Measurements from ENCODE around the gene NPIPB8. TPM values are rescaled to one million over a fixed set of nuclear protein-coding genes. Genes with fewer than 3 reads are reported as not detected.
"Not testable (repeated sequence)": the region's sequence is repeated elsewhere in the genome, so short reads cannot be mapped to it uniquely, and the experiment has no call there.

Gene NPIPB8
- total and polyA plus RNA-seq, 2 of the 13 experiments (the other 11 are each of a cell fraction or from before 2014, with no cell fraction given): 0.49 to 2.3 TPM

DNA sequence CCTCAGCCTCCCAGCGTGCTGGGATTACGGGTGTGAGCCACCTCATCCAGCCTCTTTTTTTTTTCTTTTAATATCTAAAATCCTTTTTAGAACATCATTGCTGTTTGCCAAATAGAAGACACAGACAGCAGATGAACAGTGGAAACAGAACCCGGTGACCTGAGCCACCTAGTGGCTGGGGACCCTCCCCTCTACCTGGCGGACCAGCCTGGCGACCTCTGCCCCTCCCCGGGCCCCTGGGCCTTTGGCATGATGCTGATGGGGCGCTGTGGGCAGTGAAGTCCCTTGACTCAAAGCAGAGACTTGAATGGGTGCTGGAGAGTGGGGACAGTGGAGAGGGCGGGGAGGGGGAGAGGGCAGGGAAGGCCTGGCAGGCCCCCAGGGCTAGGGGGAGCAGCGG, 61.9 kb downstream of the NPIPB8 start:
- POLR2A ChIA-PET; FAIRE-seq; H3K9me3 ChIP-seq (ENCODE audit: low read length); H3K4me3 ChIP-seq (replicated peaks in 1 of 3; ENCODE audit: insufficient read depth in 1 of 3, low read depth in 2 of 3, low read length in 3 of 3); H3K4me1 ChIP-seq (ENCODE audit: insufficient read depth, low read length); H2AFZ ChIP-seq (ENCODE audit: low read length); H3K27ac ChIP-seq (ENCODE audit: extremely low read length, insufficient read depth, low read length); H3K9ac ChIP-seq (ENCODE audit: insufficient read depth, low read depth, low read length); H3K36me3 ChIP-seq (replicated peaks in 1 of 2; ENCODE audit: control insufficient read depth in 1 of 2, insufficient read depth in 2 of 2, low read length in 2 of 2); intact Hi-C loops (cut with micrococcal nuclease; ENCODE audit: unreplicated experiment); H3K79me2 ChIP-seq (ENCODE audit: insufficient read depth, low read length); CTCF ChIA-PET (ENCODE audit: low intra/inter-chr PET ratio, low total read pairs); H3K27me3 ChIP-seq (ENCODE audit: control insufficient read depth in 1 of 2, insufficient read depth in 2 of 2, low read length in 2 of 2); BruUV-seq (replicated peaks); H4K20me1 ChIP-seq (ENCODE audit: insufficient read depth, low read length); in situ Hi-C loops (cut with HindIII; ENCODE audit: extremely low pct_ligation_motif_present, low pct_unique_long_range_greater_than_20kb); DNase-seq (ENCODE audit: low spot score); H3K4me2 ChIP-seq (ENCODE audit: low read depth, low read length): not testable (repeated sequence)
- WGBS (ENCODE audit: low lambda C conversion rate): 80% methylated on average over 2 of the region's 9 CpGs
- ATAC-seq: peak; percentile 68

- H3K9ac ChIP-seq (ENCODE audit: insufficient read depth, low read depth, low read length); FAIRE-seq; H3K27ac ChIP-seq (ENCODE audit: extremely low read length, insufficient read depth, low read length); intact Hi-C loops (cut with micrococcal nuclease; ENCODE audit: unreplicated experiment); H3K27me3 ChIP-seq (ENCODE audit: control insufficient read depth in 1 of 2, insufficient read depth in 2 of 2, low read length in 2 of 2); H3K4me3 ChIP-seq (replicated peaks in 1 of 3; ENCODE audit: insufficient read depth in 1 of 3, low read depth in 2 of 3, low read length in 3 of 3); H3K9me3 ChIP-seq (ENCODE audit: low read length); H3K79me2 ChIP-seq (ENCODE audit: insufficient read depth, low read length); DNase-seq (ENCODE audit: low spot score); H3K4me2 ChIP-seq (ENCODE audit: low read depth, low read length); H3K36me3 ChIP-seq (replicated peaks in 1 of 2; ENCODE audit: control insufficient read depth in 1 of 2, insufficient read depth in 2 of 2, low read length in 2 of 2); CTCF ChIA-PET (ENCODE audit: low intra/inter-chr PET ratio, low total read pairs); H2AFZ ChIP-seq (ENCODE audit: low read length); BruUV-seq (replicated peaks); H3K4me1 ChIP-seq (ENCODE audit: insufficient read depth, low read length); POLR2A ChIA-PET; in situ Hi-C loops (cut with HindIII; ENCODE audit: extremely low pct_ligation_motif_present, low pct_unique_long_range_greater_than_20kb); H4K20me1 ChIP-seq (ENCODE audit: insufficient read depth, low read length); ATAC-seq: not testable (repeated sequence)
- whole genome bisulfite sequencing (ENCODE audit: low lambda C conversion rate): no CpG with 5 or more reads among the region's 19 CpGs
These were observed 62.5 kb downstream of the NPIPB8 start for GRCh38 chr16:28700349-28700748.

DNA sequence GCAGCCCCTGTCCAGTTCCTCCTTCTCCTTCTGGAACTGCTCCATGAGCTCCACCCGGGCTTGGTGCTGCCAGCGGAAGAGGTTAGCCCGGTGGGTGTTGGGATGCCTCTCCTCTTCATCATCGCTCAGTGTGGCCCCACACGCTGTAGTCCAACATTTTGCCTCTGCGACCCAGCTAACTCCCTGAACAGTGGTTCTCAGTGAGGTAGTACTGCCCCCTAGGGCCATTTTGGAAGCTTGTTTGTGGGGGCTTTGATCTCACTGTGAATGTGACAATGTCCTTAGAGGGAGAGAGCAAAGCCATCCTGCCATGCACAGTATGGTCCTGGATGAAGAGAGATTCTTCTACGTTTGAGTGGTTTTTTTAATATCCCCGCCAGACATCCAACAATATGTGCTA, 63.5 kb downstream of the NPIPB8 start:
- FAIRE-seq (peak; percentile 52), ATAC-seq (peak; percentile 44; the same call in 2 of the 3 replicates)
- POLR2A ChIA-PET; H3K27me3 ChIP-seq (ENCODE audit: control insufficient read depth in 1 of 2, insufficient read depth in 2 of 2, low read length in 2 of 2); H3K4me2 ChIP-seq (ENCODE audit: low read depth, low read length); H3K27ac ChIP-seq (ENCODE audit: extremely low read length, insufficient read depth, low read length); H3K79me2 ChIP-seq (ENCODE audit: insufficient read depth, low read length); H3K9ac ChIP-seq (ENCODE audit: insufficient read depth, low read depth, low read length); H4K20me1 ChIP-seq (ENCODE audit: insufficient read depth, low read length); BruUV-seq (replicated peaks); H3K4me3 ChIP-seq (replicated peaks in 1 of 3; ENCODE audit: insufficient read depth in 1 of 3, low read depth in 2 of 3, low read length in 3 of 3); intact Hi-C loops (cut with micrococcal nuclease; ENCODE audit: unreplicated experiment); in situ Hi-C loops (cut with HindIII; ENCODE audit: extremely low pct_ligation_motif_present, low pct_unique_long_range_greater_than_20kb); H3K4me1 ChIP-seq (ENCODE audit: insufficient read depth, low read length); H3K9me3 ChIP-seq (ENCODE audit: low read length); CTCF ChIA-PET (ENCODE audit: low intra/inter-chr PET ratio, low total read pairs); H2AFZ ChIP-seq (ENCODE audit: low read length); DNase-seq (ENCODE audit: low spot score); H3K36me3 ChIP-seq (replicated peaks in 1 of 2; ENCODE audit: control insufficient read depth in 1 of 2, insufficient read depth in 2 of 2, low read length in 2 of 2): not testable (repeated sequence)
- no CpG with 5 or more reads among the region's 8 CpGs for WGBS (ENCODE audit: low lambda C conversion rate)

- CTCF ChIA-PET (ENCODE audit: low intra/inter-chr PET ratio, low total read pairs); H2AFZ ChIP-seq (ENCODE audit: low read length); H3K4me3 ChIP-seq (replicated peaks in 1 of 3; ENCODE audit: insufficient read depth in 1 of 3, low read depth in 2 of 3, low read length in 3 of 3); intact Hi-C loops (cut with micrococcal nuclease; ENCODE audit: unreplicated experiment); ATAC-seq; in situ Hi-C loops (cut with HindIII; ENCODE audit: extremely low pct_ligation_motif_present, low pct_unique_long_range_greater_than_20kb); H3K4me1 ChIP-seq (ENCODE audit: insufficient read depth, low read length); BruUV-seq (replicated peaks); H3K4me2 ChIP-seq (ENCODE audit: low read depth, low read length); FAIRE-seq; H3K27me3 ChIP-seq (ENCODE audit: control insufficient read depth in 1 of 2, insufficient read depth in 2 of 2, low read length in 2 of 2); H3K9ac ChIP-seq (ENCODE audit: insufficient read depth, low read depth, low read length); H3K27ac ChIP-seq (ENCODE audit: extremely low read length, insufficient read depth, low read length); H3K36me3 ChIP-seq (replicated peaks in 1 of 2; ENCODE audit: control insufficient read depth in 1 of 2, insufficient read depth in 2 of 2, low read length in 2 of 2); H3K79me2 ChIP-seq (ENCODE audit: insufficient read depth, low read length); H3K9me3 ChIP-seq (ENCODE audit: low read length); H4K20me1 ChIP-seq (ENCODE audit: insufficient read depth, low read length); DNase-seq (ENCODE audit: low spot score); POLR2A ChIA-PET: not testable (repeated sequence)
- WGBS (ENCODE audit: low lambda C conversion rate): no CpG with 5 or more reads among the region's 7 CpGs
These were observed 66.4 kb downstream of the NPIPB8 start for GRCh38 chr16:28704246-28704645.

All from HepG2 (cell line).